B cell (primary cell): ENCODE measurements around the gene AGFG2. TPM values are rescaled to one million over a fixed set of nuclear protein-coding genes. Genes with fewer than 3 reads are reported as not detected.

Experiments used
- ATAC-seq: fragments of 200-7000 bp; cut with Tn5 transposase; one replicate; pipeline ENCODE4 v1.10.0; 2021; ENCODE audit warnings: low read depth, mild to moderate bottlenecking, moderate number of reproducible peaks, moderate library complexity
- CTCF ChIA-PET: fragments of 350-600 bp; sonication (Branson Sonifier 250); formaldehyde crosslinking; loops from one replicate; lab custom pipeline; 2021; ENCODE audit warnings: antibody characterized with exemption, inconsistent platforms; lab: Charles Lee
- POLR2A ChIA-PET: fragments of 350-600 bp; sonication (Branson Sonifier 250); formaldehyde crosslinking; loops from one replicate; lab custom pipeline; 2021; ENCODE audit warnings: antibody characterized with exemption; lab: Charles Lee
- DNase-seq: peaks from one replicate; pipeline ENCODE4 v3.0.0; 2013
- H2AFZ ChIP-seq: 2 replicates; pipeline ENCODE4 v1.6.1; 2012; ENCODE audit warnings: mild to moderate bottlenecking, low read depth, low read length; ENCODE audit not compliant: insufficient read depth, poor library complexity, severe bottlenecking
- H3K27ac ChIP-seq, 2 donors: 1 replicate in 1 of 2; 2 replicates in 1 of 2; pipeline ENCODE4 v1.5.1; 2012 to 2013; ENCODE audit warnings: low read length in 2 of 2, mild to moderate bottlenecking in 2 of 2, moderate library complexity in 1 of 2
- H3K27me3 ChIP-seq, 4 experiments: fragments of 200-600 bp in 1 of 4; sonication (generic) in 1 of 4; replicated peaks in 1 of 4; 1 replicate in 2 of 4; 2 replicates in 2 of 4; pipeline versions ENCODE4 v1.6.1 to v1.7.0; 2013 to 2016; ENCODE audit warnings: low read length in 3 of 4, mild to moderate bottlenecking in 2 of 4, mixed read lengths in 1 of 4, moderate library complexity in 1 of 4; ENCODE audit not compliant: insufficient read depth in 4 of 4, control insufficient read depth in 3 of 4; ENCODE audit errors: control extremely low read depth in 1 of 4
- H3K36me3 ChIP-seq, 2 experiments: replicated peaks in 1 of 2; 1 replicate in 1 of 2; 2 replicates in 1 of 2; pipeline versions ENCODE4 v1.6.1 to v1.7.1; 2013; ENCODE audit warnings: low read length in 1 of 2; ENCODE audit not compliant: insufficient read depth in 2 of 2, control insufficient read depth in 1 of 2; ENCODE audit errors: control extremely low read depth in 1 of 2, extremely low read depth in 1 of 2
- H3K4me1 ChIP-seq, 2 donors: fragments of 200-600 bp in 1 of 2; sonication (generic) in 1 of 2; 1 replicate in 1 of 2; 2 replicates in 1 of 2; pipeline versions ENCODE4 v1.5.1 to v1.6.1; 2013 to 2017; ENCODE audit warnings: low read length in 2 of 2; ENCODE audit not compliant: control insufficient read depth in 2 of 2, insufficient read depth in 2 of 2
- H3K4me2 ChIP-seq: replicated peaks from 2 replicates; pipeline ENCODE3; 2012; ENCODE audit warnings: mild to moderate bottlenecking, low read depth, low read length; ENCODE audit not compliant: poor library complexity, severe bottlenecking
- H3K4me3 ChIP-seq, 5 experiments: fragments of 200-600 bp in 1 of 5; sonication (generic) in 1 of 5; 1 replicate in 3 of 5; 2 replicates in 2 of 5; pipeline versions ENCODE4 v1.5.1 to v1.7.0; 2011 to 2016; ENCODE audit warnings: low read length in 4 of 5, mild to moderate bottlenecking in 4 of 5, low read depth in 2 of 5, control low read depth in 1 of 5, moderate library complexity in 1 of 5; ENCODE audit not compliant: insufficient read depth in 1 of 5; ENCODE audit errors: control extremely low read depth in 1 of 5, extremely low read depth in 1 of 5
- H3K79me2 ChIP-seq: fragments of 200-600 bp; sonication (generic); one replicate; pipeline ENCODE4 v1.6.0; 2016; ENCODE audit warnings: low read length; ENCODE audit not compliant: control insufficient read depth, insufficient read depth
- H3K9ac ChIP-seq: fragments of 200-600 bp; sonication (generic); 2 replicates; pipeline ENCODE4 v1.6.1; 2017; ENCODE audit warnings: mild to moderate bottlenecking, low read length, moderate library complexity
- H3K9me3 ChIP-seq, 3 donors: one replicate each; pipeline versions ENCODE4 v1.6.1 to v1.7.1; 2013; ENCODE audit warnings: low read length in 2 of 3; ENCODE audit not compliant: control insufficient read depth in 2 of 3, insufficient read depth in 1 of 3; ENCODE audit errors: control extremely low read depth in 1 of 3
- H4K20me1 ChIP-seq: 2 replicates; pipeline ENCODE4 v1.6.0; 2012; ENCODE audit warnings: mild to moderate bottlenecking, low read length; ENCODE audit not compliant: insufficient read depth, control insufficient read depth, poor library complexity, severe bottlenecking
- H3K27ac Mint-ChIP-seq: one replicate; pipeline ENCODE4 v1.8.0; 2021; ENCODE audit warnings: mixed read lengths
- H3K27me3 Mint-ChIP-seq: one replicate; pipeline ENCODE4 v1.8.0; 2021; ENCODE audit warnings: mixed read lengths
- H3K4me1 Mint-ChIP-seq: one replicate; pipeline ENCODE4 v1.8.0; 2021; ENCODE audit warnings: mixed read lengths
- H3K4me3 Mint-ChIP-seq: one replicate; pipeline ENCODE4 v1.8.0; 2021; ENCODE audit warnings: mixed read lengths
- H3K9me3 Mint-ChIP-seq: one replicate; pipeline ENCODE4 v1.8.0; 2022; ENCODE audit warnings: mixed read lengths; ENCODE audit not compliant: insufficient read depth
- EZH2 ChIP-seq: IDR thresholded peaks from 2 replicates; pipeline ENCODE4 v1.6.1; 2012; ENCODE audit warnings: borderline replicate concordance, low read depth, mild to moderate bottlenecking, moderate library complexity, low read length; ENCODE audit not compliant: insufficient read depth, poor library complexity, severe bottlenecking
- WGBS: methylation state at CpG from one replicate; pipeline ENCODE4 v1.1.5; 2013; ENCODE audit warnings: missing lambda C conversion rate; ENCODE audit not compliant: insufficient coverage; 5-methylcytosine and 5-hydroxymethylcytosine counted together
- intact Hi-C: fragments of 100-400 bp; cut with micrococcal nuclease; formaldehyde crosslinking; loops from one replicate; pipeline ENCODE4 v1.10.0; 2022
- polyA plus RNA-seq: library from polyadenylated mRNA; depleted of rRNA; stranded (reverse); fragments of >200 nt; gene quantifications from 2 replicates; pipeline ENCODE4 v1.2.3, GENCODE V29; 2012
- total RNA-seq, 2 donors: library from RNA; stranded (reverse); fragments of 120-200 nt in 1 of 2; gene quantifications; 1 replicate in 1 of 2; 2 replicates in 1 of 2; pipeline versions ENCODE4 v1.2.3 to v1.2.4, GENCODE V29; 2013 to 2022
- TF ChIP-seq, protein P1 (sequence below): fragments of 200-600 bp; IDR thresholded peaks from one replicate; pipeline ENCODE4 v1.8.0; 2022; ENCODE audit warnings: antibody characterized with exemption, mild to moderate bottlenecking

AGFG2 gene
- total and polyA plus RNA-seq, 2 donors (not counting 1 experiment from before 2014, with no cell fraction given) = 11.0 TPM

- peaks cover 0 to 52% of the 10 kb centered on the region in 2 experiments for H3K36me3 ChIP-seq
- intact Hi-C loops = loop anchor here (1.0 kb wide), 1 partner anchor 12 kb away; no protein-coding TSS in a partner anchor
- no peaks in the 10 kb centered on the region for H3K9me3 ChIP-seq
- ATAC-seq = no peak
- Mint-ChIP-seq H3K27me3 (no peaks in the 10 kb centered on the region), H3K27ac (peak overlapping the region; percentile 99), H3K4me3 (peak overlapping the region; percentile 98), H3K4me1 (peaks cover 41% of the 10 kb centered on the region), H3K9me3 (no peaks in the 10 kb centered on the region)
- TF ChIP-seq EZH2 = no peak
- TF ChIP-seq, protein P1, sequence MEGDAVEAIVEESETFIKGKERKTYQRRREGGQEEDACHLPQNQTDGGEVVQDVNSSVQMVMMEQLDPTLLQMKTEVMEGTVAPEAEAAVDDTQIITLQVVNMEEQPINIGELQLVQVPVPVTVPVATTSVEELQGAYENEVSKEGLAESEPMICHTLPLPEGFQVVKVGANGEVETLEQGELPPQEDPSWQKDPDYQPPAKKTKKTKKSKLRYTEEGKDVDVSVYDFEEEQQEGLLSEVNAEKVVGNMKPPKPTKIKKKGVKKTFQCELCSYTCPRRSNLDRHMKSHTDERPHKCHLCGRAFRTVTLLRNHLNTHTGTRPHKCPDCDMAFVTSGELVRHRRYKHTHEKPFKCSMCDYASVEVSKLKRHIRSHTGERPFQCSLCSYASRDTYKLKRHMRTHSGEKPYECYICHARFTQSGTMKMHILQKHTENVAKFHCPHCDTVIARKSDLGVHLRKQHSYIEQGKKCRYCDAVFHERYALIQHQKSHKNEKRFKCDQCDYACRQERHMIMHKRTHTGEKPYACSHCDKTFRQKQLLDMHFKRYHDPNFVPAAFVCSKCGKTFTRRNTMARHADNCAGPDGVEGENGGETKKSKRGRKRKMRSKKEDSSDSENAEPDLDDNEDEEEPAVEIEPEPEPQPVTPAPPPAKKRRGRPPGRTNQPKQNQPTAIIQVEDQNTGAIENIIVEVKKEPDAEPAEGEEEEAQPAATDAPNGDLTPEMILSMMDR = no peak
- ChIA-PET CTCF (interaction anchor here (1.9 to 11.1 kb wide), 3 partner anchors 12 to 123 kb away, joined by 4 to 226 read pairs (median 7); partner anchors contain the start of gene POP7), POLR2A (interaction anchor here (1.5 kb wide), 1 partner anchor 154 kb away, joined by 7 read pairs; the partner anchor contains the start of gene ZCWPW1)
- H3K79me2 ChIP-seq = peaks cover 65% of the 10 kb centered on the region
- DNase-seq = no peak
- peak overlapping the region; percentile 94 to 97 for H3K27ac ChIP-seq
- H4K20me1 ChIP-seq = peaks cover 67% of the 10 kb centered on the region
- WGBS = 52% methylated on average over 11 of the region's 11 CpGs
- peaks cover 27 to 38% of the 10 kb centered on the region in 2 donors for H3K4me1 ChIP-seq
- peak overlapping the region; percentile 92 for H3K4me2 ChIP-seq
- H3K27me3 ChIP-seq = no peaks in the 10 kb centered on the region
- H3K4me3 ChIP-seq = peak overlapping the region in 3 of 5 experiments; percentile 82 to 87 (median 82)
- no peak overlapping the region for H2AFZ ChIP-seq
- peak overlapping the region; percentile 82 for H3K9ac ChIP-seq
These were observed 43.6 kb downstream of the AGFG2 start for GRCh38 chr7:100582650-100583049.
